NCI-H1694 (cell line): Measurements from ENCODE around the gene HPS5.
A peak's percentile ranks its signal among the peaks of the same experiment; 100 is the strongest.
"Not testable (repeated sequence)": the region's sequence is repeated elsewhere in the genome, so short reads cannot be mapped to it uniquely, and the experiment has no call there.

ENCODE experiments used
- DNase-seq: peaks from one replicate; lab custom pipeline; 2025; lab: John Stamatoyannopoulos, UW

HPS5 gene

DNA sequence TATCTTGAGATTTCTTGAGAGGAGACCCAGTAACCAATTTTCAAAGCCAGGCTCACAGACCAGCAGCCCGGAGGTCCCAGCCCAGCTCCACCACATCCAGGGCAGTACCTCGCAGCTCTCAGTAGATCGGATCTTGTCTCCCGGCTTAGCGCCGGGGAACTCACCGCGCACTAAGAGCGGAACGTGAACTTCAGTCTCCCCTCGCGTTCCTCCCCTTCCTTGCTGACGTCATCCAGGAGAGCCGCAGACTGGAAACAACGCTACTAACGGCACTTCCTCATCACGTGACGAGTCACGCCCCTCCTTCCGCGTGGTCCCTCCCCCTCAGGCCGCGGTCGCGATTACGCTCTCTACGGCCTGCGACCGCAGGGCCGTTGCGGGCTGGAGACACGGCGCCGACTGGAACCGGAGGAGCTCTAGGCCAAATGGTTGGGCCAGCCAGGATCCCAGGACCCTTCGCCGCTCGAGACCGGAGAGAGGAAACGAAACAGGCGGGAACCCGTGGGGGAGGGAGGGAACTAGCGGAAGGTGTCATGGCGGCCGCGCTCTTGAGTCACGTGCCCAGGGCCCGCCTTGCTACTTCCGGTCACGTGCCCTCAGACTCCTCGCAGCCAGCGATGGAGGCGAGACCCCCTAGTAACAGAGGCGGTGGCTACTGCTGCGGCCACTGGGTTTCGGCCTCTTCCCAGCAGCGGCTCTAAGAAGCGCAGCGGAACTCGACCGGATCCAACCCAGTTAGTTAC is at the start of gene HPS5, which contains the start of gene GTF2H1:
HPS5 (minus strand) TSS at position 172 of the 743 bp plus-strand sequence. CDS start 4,282 bp downstream, outside the sequence.
GTF2H1 (plus strand) TSS at position 599 of the 743 bp plus-strand sequence. CDS start 10,508 bp downstream, outside the sequence.
- peak; percentile 85 for DNase-seq

GRCh38 chr11:18371279-18371678 is 49.3 kb upstream of the HPS5 start:
- no peak for DNase-seq

DNA sequence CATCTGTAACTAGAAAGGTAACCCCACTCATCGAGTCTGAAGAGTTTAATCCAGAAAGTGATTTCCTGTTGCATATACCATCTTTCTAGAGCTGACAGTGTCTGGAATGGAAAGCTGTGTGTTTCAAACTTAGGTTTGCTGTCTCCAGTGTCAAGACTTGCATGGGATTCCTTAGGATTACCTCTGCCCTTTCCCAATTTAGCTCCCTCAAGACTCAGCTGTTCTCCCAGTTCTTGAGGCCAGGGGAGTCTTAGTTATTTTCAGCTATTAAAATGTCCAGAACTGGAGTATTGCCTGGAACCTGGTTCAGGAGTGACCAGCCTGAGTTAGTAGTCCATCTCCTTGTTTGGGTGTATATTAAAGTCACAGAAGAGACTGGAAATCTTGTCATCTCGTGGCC is 47.5 kb upstream of the HPS5 start:
- DNase-seq, result no peak

- no peak for DNase-seq
Observed at GRCh38 chr11:18368221-18368620, 46.3 kb upstream of the HPS5 start.

- no peak for DNase-seq
Observed at GRCh38 chr11:18367431-18367830, 45.5 kb upstream of the HPS5 start.

- no peak for DNase-seq
Observed at GRCh38 chr11:18366286-18366685, 44.3 kb upstream of the HPS5 start.

GRCh38 chr11:18365741-18366140 is 43.8 kb upstream of the HPS5 start:
- no peak for DNase-seq

DNA sequence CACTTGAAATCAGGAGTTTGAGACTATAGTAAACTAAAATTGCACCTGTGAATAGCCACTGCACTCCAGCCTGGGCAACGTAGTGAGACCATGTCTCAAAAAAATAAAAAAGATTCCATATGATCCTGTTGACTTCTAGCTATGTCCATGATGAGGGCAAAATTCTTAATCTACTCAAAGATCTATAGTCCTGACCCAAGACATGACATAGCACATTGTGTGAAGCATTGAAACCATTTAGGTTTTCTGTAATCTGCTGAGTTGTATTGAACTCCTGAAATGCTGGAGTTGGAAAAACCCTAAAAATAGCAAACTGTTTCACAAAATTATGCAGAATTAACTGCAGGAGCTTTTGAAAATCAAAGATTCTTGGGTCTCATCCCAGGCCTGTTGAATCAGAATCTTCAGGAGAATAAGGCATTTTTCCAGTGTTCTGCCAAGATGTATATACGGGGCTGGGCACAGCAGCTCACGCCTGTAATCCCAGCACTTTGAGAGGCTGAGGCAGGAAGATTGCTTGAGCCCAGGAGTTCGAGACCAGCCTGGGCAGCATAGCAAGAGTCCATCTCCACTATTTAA is 42.6 kb upstream of the HPS5 start:
- no peak for DNase-seq

GRCh38 chr11:18361154-18361553 is 39.2 kb upstream of the HPS5 start:
- no peak for DNase-seq

- no peak for DNase-seq
Observed at GRCh38 chr11:18358646-18359045, 36.7 kb upstream of the HPS5 start.

- no peak for DNase-seq
Observed at GRCh38 chr11:18352581-18352980, 30.6 kb upstream of the HPS5 start.

DNA sequence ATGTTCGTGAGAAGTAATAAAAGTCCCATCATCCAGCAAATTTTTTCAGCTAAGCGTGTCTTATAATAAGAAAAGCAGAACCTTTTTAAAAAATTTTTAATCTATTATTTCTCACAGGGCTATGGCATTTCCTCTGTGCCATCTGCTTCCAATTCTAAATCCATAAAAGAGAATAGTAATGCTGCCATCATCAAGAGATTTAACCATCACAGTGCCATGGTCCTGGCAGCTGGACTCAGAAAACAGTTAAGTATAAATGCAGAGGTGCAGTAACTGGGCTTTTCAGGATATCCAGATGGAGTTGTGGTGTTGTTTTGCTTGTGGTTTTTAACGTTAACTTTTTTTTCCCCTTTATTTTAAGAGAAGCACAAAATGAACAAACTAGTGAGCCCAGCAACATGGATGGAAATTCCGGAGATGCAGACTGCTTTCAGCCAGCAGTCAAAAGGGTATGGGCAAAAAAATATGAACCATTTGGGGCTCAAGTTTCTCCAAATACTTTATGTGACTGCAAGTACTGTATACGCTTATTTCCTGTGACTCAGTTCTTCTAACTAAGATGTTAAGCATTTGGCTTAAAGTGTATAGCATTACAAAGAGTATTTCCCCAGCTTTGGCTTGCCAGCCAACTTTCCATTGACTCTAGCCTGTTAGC is 25.7 kb upstream of the HPS5 start:
- DNase-seq, result no peak

DNA sequence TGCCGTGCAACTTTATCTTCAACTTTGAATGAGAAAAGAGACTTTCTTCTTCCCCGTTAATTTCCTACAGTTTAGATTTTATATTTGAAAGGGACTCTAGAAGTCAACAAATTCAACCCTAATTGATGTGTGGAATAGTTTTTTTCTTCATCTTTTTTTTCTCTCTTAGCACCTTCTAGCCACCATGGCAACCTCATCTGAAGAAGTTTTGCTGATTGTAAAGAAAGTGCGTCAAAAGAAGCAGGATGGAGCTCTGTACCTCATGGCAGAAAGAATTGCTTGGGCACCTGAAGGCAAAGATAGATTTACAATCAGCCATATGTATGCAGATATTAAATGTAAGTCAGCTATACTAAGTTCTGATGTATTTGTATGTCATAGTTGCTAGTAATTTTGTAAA is 11.0 kb upstream of the HPS5 start:
- no peak for DNase-seq

DNA sequence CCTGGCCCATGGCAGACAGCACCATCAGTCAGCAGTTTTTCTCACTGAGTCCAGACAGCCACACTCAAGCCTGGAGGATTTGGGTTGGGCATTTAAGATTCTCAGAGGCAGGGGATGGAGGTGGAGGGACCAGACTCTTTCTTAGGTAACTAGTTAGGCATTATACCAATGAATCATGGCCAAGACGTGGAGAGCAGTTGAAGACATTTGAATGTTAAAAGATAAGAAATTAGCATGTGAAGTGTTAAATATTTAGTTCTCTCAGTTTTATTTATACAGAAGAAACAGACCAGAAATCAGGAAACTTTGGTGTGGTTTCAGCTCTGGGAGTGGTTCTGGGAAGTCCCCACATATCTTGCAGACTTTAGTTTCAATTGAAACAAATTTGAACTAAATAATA is 10.4 kb upstream of the HPS5 start:
- DNase-seq, result no peak

- no peak for DNase-seq
Observed at GRCh38 chr11:18330921-18331320, 9.0 kb upstream of the HPS5 start.

DNA sequence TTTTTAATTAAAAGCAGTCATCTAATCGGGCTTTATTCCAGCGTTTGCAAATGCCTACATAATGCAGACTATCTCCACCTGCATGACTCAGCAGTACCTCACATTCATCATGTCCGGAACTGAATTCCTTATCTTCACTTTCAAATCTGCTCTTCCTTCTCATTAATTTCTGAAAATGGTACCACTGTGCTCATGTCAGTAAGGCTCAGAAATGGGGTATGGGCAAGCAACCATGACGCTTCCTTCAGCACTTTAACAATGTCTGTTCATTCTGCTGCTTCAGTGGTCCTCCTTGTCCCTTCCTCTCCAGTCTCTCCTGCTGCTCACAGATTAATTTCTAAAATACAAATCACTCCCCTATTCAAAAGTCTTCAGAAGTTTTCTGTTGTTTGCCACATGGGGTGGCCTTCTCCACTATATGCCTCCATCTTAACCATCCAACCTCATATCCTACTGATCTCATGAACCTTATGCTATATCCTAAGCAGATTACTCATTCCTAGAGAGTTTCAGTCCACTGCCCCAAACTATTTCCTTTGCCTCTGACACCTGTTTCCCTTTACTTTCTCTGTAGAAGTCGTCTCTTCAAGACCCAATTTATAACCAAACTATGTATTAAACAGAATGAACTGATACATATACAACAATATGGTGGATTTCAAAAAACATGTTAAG is 7.4 kb upstream of the HPS5 start:
- no peak for DNase-seq

GRCh38 chr11:18324381-18324780 is 2.4 kb upstream of the HPS5 start:
- DNase-seq, result no peak

DNA sequence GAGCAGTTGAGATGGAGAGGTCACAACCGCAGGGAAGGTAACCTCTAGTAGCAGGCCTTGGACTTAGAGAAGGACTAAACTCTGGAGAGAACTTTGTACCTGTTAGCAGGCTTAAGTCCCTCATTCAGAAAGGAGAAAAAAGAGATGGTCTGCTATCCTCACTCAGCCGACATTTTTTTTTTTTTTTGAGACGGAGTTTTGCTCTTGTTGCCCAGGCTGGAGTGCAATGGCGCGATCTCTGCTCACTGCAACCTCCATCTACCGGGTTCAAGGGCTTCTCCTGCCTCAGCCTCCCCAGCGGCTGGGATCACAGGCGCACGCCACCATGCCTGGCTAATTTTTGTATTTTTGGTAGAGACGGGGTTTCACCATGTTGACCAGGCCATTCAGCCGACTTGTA is 1.9 kb upstream of the HPS5 start:
- not testable (repeated sequence) for DNase-seq

- DNase-seq, result no peak
Observed at GRCh38 chr11:18322818-18323570, 1.1 kb upstream of the HPS5 start.

- DNase-seq, result no peak
Observed at GRCh38 chr11:18321578-18321968, 367 bp downstream of the HPS5 start.

- DNase-seq, result no peak
Observed at GRCh38 chr11:18320617-18321016, 1.3 kb downstream of the HPS5 start.

DNA sequence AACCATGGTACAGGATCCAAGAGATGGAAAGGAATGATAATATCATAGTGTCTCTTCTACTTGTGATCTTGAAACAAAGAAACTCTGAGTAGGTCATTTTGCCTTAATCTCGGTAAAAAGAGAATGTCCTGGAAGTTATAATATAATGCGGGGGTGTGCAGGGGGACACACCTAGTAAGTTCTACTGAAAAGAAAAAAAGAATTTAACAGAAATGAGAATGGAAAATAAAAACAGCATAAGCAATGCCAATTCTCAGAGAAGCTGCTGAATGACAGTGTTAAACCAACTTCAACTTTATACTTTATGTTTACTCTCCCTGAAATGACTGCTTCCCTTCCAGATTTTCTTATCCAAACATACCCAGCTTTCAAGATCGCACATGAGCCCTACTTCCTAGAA is 2.0 kb downstream of the HPS5 start:
- DNase-seq, result no peak
